Stimulated activated CD8-positive, alpha-beta memory T cell treated with anti-CD3 and anti-CD28 coated beads, Interleukin-12 subunit alpha, Interleukin-12 subunit beta, amount 100 ng/mL, for 1 hour (primary cell): ENCODE measurements around the gene FTO.

ENCODE experiments used
- DNase-seq: peaks from one replicate; pipeline ENCODE4 v3.0.0-alpha.2; 2020; ENCODE audit warnings: low read depth

The FTO gene

GRCh38 chr16:54007504-54007903 lies 303.5 kb downstream of the FTO start:
- DNase-seq = no peak

DNA sequence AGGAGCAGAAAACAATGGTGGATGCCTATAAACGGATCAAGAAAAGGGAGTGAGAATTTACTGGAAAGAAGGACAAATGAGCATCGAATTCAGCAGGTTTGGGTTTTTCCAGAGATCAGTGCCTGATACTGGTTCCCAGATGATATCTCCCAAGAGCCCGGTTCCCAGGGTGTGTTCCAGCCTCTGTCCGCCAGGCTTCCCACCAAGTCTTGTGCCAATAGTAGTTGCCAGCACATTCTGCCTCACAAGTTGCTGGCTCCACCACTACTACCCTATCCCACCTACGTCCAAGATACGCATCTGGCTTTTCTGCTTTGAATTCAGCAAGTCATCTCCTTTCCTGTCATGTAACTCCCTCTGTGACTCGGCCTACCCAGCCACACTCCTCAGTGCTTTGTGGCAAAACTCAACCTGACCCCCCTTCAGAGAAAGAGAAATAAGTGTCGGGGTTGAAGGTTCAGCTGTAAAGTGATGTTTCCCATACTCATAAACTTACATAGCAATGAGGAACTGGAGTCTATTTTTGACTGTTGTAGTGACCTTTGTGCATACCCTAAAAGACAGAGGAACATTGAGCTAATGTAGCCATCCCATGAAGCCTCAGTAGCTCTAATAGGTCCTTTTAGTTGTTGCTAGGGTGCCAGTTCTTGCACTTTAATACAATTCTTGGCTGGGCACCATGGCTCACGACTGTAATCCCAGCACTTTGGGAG lies 305.7 kb downstream of the FTO start:
- no peak for DNase-seq

DNA sequence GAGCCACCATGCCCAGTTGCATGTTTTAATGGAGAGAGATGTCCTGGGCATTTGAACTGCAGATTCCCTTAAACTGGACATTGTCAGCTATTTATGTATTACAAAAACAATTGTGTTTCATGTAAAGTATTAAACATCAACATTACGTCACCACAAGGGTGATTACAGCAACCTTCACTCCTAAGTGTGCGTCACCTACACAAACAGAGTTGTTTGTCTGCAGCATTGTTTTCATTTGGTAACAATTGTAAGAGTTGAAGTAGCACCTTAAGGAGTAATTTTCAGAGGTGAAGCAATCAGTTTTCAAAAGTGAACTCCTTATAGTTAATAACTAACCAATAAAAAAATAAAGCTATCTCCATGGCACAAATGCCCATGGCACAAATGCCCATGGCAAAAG lies 311.2 kb downstream of the FTO start:
- DNase-seq = no peak

DNA sequence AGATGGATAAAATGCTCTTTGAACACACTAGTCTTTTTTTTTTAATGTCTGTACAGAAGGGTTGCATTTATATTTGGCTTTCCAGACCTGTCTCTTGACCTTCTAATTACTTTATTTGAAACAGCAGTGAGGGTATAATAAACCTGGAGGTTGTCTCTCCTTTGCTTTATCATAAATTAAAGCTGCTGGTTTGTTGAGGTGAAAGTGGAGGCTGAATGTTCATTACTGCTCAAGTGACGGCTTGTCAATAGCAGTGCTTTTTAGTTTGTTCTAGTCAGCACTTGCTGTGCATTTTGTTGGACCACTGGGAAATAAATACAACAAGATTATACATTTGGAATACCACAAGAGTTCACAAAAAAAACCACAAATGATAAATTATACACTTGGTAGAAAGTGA lies 318.4 kb downstream of the FTO start:
- DNase-seq = no peak

- no peak for DNase-seq
Observed at GRCh38 chr16:54026456-54026855, 322.5 kb downstream of the FTO start.

DNA sequence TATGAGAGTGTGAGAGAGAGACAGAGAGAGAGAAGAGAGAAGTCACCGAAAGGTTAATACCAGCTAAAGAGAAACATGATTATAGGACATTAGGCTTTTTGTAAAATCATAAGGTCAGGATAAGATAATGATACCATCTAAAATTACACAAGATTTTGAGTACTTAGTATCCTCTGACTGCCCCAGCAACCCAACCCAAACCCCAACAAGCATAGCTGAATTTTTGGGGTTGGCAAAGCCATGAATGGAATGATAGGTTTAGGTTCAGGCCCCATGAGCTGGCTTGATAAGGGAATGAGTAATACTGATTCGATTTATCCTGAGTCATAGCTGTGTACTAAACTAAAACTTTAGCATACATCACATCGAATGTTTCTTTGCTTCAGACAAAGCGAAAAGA lies 323.1 kb downstream of the FTO start:
- no peak for DNase-seq

- no peak for DNase-seq
Observed at GRCh38 chr16:54027558-54027957, 323.6 kb downstream of the FTO start.

GRCh38 chr16:54027995-54028394 lies 324.0 kb downstream of the FTO start:
- no peak for DNase-seq

GRCh38 chr16:54030451-54030850 lies 326.5 kb downstream of the FTO start:
- DNase-seq = no peak

GRCh38 chr16:54031107-54031760 lies 327.3 kb downstream of the FTO start:
- no peak for DNase-seq

DNA sequence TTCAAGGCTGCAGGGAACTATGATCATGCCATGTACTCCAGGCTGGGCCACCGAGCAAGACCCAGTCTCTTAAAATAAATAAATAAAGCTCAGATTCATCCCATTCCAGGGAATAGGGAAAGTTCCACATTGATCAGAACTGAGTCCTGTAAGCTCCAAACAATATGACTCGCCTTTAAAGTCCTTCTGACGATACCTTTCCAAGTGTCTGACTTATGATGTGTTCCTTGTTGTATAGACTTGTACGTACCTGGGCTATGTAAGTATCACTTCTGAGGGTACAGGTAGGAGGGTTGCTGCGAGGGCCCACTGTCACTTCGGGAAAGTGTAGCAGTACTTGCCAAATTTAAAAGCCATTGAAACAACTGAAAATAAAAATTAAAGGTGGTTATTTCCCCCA lies 329.8 kb downstream of the FTO start:
- DNase-seq = no peak

- DNase-seq = no peak
Observed at GRCh38 chr16:54034684-54035083, 330.7 kb downstream of the FTO start.

GRCh38 chr16:54040480-54040879 lies 336.5 kb downstream of the FTO start:
- no peak for DNase-seq

DNA sequence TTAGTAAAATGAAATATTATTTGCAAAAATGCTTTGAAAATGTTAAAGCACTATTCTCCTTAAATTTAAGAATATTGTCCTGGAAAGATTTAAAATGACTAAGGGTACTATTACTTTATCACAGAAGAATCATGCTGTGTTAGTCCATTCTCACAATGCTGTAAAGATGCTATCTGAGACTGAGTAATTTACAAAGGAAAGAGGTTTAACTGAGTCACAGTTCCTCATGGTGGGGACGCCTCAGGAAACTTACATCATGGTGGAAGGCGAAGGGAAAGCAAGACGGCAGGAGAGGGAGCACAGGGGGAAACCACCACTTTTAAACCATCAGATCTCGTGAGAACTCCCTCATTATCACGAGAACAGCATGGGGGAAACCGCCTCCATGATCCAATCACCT lies 337.0 kb downstream of the FTO start:
- no peak for DNase-seq

DNA sequence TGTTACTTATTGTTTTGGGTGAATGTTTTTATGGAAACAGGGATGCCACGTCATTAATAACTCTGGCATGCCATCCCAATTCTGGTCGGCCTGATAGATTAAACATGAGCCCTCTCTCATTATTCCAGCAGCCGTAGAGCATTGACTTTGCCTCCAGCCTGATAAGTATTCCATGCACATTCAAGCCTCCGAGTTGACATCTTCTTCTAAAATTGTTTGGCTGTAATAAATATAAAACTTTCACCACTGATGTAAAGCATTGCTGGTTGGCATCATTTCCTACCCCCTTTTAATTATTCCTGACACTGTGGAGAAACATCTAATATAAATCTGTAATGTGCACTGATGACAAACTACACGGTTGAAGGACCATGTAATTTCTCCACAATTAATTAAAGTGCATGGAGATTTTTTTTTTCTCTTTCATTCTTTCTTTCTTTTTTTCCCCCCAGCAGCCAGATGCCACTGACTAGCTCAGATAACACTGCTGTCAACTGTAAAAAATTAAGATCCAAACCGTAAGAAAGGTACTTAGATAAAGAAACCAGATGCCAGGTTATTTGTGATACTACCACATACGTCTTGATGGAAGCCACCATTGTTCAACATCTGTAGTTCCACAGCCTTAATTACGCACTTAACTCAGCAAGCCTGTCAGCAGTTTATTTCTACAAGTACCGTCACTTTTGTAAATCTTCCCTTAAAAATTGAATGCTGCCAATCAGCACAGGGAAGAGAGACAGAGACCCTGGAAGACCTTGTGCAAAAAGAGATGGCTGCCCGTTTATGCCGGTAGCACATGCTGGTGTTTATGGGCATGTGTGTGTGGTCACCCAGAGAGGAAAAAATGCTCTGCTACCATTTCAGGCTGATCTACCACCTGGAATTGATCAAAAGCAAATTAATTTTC lies 344.9 kb downstream of the FTO start:
- DNase-seq = no peak

- no peak for DNase-seq
Observed at GRCh38 chr16:54049591-54050458, 345.9 kb downstream of the FTO start.

DNA sequence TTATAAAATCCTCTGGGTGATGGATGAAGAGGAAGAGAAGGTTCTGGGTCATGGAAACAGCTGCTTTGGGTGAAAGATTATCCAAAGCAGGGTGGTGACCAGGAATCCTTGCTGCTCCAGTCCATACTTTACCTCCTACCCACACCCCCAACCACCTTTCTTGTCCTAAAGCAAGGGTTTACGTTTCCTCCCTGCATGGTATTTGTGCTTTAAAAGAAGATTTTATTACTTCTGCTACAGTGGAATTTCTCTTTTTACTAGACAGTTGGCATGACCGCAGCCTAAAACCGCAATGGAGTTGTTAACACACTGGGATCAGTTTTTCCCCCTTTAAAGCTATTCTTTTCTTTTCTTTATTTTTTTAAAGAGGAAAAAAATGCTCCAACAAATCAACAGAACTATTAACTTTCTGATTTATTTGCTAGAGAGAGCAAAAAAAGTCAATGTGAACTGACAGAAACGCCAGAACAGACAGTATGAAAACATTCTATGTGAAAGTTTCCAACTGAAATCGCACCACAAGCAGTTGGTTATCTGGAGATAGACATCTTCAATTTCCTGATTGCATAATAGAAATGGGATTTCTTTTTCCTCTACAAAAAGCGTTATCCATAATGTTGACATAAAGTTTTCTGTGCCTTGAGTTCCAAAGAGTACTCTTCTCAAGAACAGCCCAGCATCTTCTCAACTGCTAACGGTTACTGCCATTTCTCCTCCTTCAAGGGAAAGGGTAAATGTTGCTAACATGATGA lies 346.7 kb downstream of the FTO start:
- no peak for DNase-seq

DNA sequence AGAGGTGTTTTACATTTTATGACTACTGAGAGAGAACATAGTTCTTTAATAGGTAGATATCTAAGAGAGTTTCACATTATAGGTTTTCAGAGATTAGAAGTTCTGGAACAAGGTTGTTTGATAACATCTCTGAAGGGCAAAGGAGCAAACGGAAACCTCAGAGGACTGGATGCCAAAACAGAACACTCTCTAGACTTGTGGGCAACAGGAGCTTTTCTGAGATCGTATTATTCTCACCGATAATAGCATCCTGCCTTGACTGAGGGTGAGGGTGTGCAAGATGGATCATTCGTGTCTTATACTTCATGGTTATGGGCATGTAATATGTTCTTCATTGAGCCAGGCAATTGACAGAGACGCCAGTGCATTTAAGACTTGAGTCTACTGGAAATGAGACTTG lies 347.9 kb downstream of the FTO start:
- no peak for DNase-seq

DNA sequence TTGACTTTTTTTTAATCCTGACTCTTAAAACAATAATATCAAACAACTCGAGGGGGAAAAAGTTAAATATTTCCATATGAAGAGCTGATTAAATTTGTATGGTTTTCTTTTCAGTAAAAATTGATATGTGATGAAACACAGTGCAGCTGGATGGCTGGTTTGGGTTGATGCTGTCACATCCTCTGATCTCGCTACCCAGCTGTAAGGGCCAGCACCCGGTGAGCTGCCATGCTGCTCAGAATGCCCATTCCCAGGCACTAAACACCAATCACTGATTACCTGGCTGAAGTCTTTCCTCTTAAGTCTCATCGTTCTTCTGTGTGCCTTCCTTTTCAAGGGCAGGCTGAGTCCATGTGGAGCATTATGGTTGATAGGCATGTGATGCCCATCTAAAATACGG lies 348.3 kb downstream of the FTO start:
- DNase-seq = no peak

GRCh38 chr16:54053891-54054820 lies 350.2 kb downstream of the FTO start:
- DNase-seq = no peak
